Measurements from ENCODE around the gene IGFBP2.

IGFBP2 gene

DNA sequence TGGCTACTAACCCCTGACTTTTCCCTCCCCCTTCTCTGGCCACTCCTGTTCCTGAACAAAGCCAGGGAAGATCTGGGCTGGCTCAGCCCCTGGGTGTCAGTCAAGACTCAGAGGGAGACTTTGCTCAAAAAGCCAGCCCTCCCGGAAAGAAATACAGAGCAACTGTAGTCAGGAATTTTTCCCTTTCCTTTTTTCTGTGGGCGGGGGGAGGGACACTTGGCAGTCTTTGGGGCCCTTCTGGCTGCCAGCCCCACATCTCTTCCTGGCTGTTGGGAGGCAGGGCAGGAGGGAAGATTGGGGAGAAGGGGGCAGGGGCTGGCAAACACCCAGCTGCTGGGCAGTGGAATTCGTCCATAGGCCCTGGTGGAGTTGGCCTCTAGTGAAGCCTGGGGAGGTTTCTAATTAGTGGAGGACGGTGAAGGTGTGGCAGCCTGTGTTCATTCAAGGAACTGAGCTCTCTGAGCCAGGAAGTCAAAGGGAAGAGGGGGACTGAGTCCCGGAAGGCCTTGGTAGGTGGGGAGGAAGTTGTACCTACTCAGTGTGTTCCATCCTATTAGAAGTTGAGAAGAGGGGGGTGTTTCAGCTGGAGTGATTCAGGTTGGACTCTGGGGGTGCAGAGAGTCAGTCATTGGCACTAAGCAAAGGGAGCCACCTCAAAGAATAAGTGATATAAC, 10.9 kb downstream of the IGFBP2 start:
- Mint-ChIP-seq H3K27me3 (peaks cover 13% of the 10 kb centered on the region), H3K36me3 (ENCODE audit: low read depth) (no peaks in the 10 kb centered on the region), H3K27ac (no peak overlapping the region), H3K4me3 (no peak overlapping the region), H3K4me1 (no peaks in the 10 kb centered on the region), H3K9me3 (no peaks in the 10 kb centered on the region)
- no peak for ATAC-seq
- DNase-seq = no peak

DNA sequence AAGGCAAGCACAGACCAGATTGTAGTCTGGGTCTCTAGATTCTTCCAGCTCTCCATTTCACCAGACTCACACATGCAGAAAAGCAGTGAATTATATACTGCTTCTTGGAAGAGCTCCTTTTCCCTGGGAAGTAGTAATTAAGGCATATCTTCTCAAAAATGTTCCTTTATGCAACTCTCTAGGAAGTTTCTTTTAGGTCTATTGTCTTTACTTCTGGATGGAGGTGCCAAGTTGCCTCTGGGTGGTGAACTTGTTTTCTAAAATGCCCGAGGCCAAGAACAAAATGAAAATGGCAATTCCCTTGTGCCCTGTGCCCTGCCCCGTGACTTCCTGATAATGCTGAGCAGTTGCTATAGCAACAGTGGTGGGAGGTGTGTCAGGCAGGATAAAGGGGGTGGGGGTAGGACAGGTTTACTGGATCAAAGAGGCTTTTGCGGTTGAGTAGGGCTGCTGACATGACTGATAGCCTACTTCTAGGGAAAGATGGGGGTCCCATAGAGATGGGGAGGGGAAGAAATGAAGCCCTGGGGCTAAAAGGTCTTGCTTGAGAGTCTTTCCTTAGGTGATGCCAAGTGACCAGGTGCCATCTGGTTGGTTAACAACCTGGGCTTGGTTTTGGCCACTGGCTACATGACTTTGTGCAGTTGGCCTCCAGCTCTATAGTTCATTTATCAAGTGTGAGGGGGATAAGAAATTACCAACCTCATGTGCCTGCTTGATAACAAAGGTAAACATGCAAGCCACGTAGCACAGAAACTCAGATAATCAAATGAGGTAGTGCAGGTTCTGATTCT, 11.8 kb downstream of the IGFBP2 start:
- H3K27ac Mint-ChIP-seq = no peak overlapping the region
- H3K4me1 Mint-ChIP-seq = no peaks in the 10 kb centered on the region
- no peak for DNase-seq
- H3K27me3 Mint-ChIP-seq = peaks cover 8% of the 10 kb centered on the region
- H3K4me3 Mint-ChIP-seq = no peak overlapping the region
- no peak for ATAC-seq
- no peaks in the 10 kb centered on the region for H3K9me3 Mint-ChIP-seq
- no peaks in the 10 kb centered on the region for H3K36me3 Mint-ChIP-seq (ENCODE audit: low read depth)

- no peaks in the 10 kb centered on the region for H3K9me3 Mint-ChIP-seq
- no peaks in the 10 kb centered on the region for H3K36me3 Mint-ChIP-seq (ENCODE audit: low read depth)
- DNase-seq = no peak
- H3K4me1 Mint-ChIP-seq = no peaks in the 10 kb centered on the region
- ATAC-seq = no peak
- H3K4me3 Mint-ChIP-seq = no peak overlapping the region
- peaks cover 8% of the 10 kb centered on the region for H3K27me3 Mint-ChIP-seq
- H3K27ac Mint-ChIP-seq = no peak overlapping the region
Measured at GRCh38 chr2:216645636-216645950, 12.4 kb downstream of the IGFBP2 start.

GRCh38 chr2:216646116-216646515, 12.9 kb downstream of the IGFBP2 start:
- Mint-ChIP-seq H3K9me3 (no peaks in the 10 kb centered on the region), H3K27me3 (peaks cover 8% of the 10 kb centered on the region), H3K4me3 (no peak overlapping the region), H3K4me1 (no peaks in the 10 kb centered on the region), H3K27ac (no peak overlapping the region), H3K36me3 (ENCODE audit: low read depth) (no peaks in the 10 kb centered on the region)
- DNase-seq (no peak), ATAC-seq (no peak)

- Mint-ChIP-seq H3K36me3 (ENCODE audit: low read depth) (no peaks in the 10 kb centered on the region), H3K4me1 (peaks cover 4% of the 10 kb centered on the region), H3K9me3 (no peaks in the 10 kb centered on the region), H3K27ac (no peak overlapping the region), H3K4me3 (no peak overlapping the region), H3K27me3 (peaks cover 5% of the 10 kb centered on the region)
- DNase-seq (no peak), ATAC-seq (no peak)
Measured at GRCh38 chr2:216648105-216648504, 14.9 kb downstream of the IGFBP2 start.

GRCh38 chr2:216649574-216649973, 16.4 kb downstream of the IGFBP2 start:
- no peak for DNase-seq
- peaks cover 4% of the 10 kb centered on the region for H3K4me1 Mint-ChIP-seq
- H3K4me3 Mint-ChIP-seq = no peak overlapping the region
- peaks cover 5% of the 10 kb centered on the region for H3K27me3 Mint-ChIP-seq
- no peak overlapping the region for H3K27ac Mint-ChIP-seq
- no peaks in the 10 kb centered on the region for H3K9me3 Mint-ChIP-seq
- ATAC-seq = no peak
- no peaks in the 10 kb centered on the region for H3K36me3 Mint-ChIP-seq (ENCODE audit: low read depth)

- Mint-ChIP-seq H3K4me3 (no peak overlapping the region), H3K27ac (no peak overlapping the region), H3K9me3 (no peaks in the 10 kb centered on the region), H3K36me3 (ENCODE audit: low read depth) (no peaks in the 10 kb centered on the region), H3K27me3 (peaks cover 5% of the 10 kb centered on the region), H3K4me1 (peaks cover 4% of the 10 kb centered on the region)
- DNase-seq (no peak), ATAC-seq (no peak)
Measured at GRCh38 chr2:216650626-216651257, 17.5 kb downstream of the IGFBP2 start.

GRCh38 chr2:216651351-216651881, 18.2 kb downstream of the IGFBP2 start:
- DNase-seq (no peak), ATAC-seq (no peak)
- H3K27me3 Mint-ChIP-seq = peaks cover 3% of the 10 kb centered on the region
- H3K4me3 Mint-ChIP-seq = no peak overlapping the region
- H3K4me1 Mint-ChIP-seq = peaks cover 4% of the 10 kb centered on the region
- H3K36me3 Mint-ChIP-seq (ENCODE audit: low read depth) = no peaks in the 10 kb centered on the region
- peak overlapping the region; percentile 49 for H3K27ac Mint-ChIP-seq
- H3K9me3 Mint-ChIP-seq = no peaks in the 10 kb centered on the region

- peaks cover 4% of the 10 kb centered on the region for H3K4me1 Mint-ChIP-seq
- H3K27ac Mint-ChIP-seq = no peak overlapping the region
- DNase-seq (no peak), ATAC-seq (no peak)
- peaks cover 3% of the 10 kb centered on the region for H3K27me3 Mint-ChIP-seq
- no peaks in the 10 kb centered on the region for H3K36me3 Mint-ChIP-seq (ENCODE audit: low read depth)
- no peak overlapping the region for H3K4me3 Mint-ChIP-seq
- H3K9me3 Mint-ChIP-seq = no peaks in the 10 kb centered on the region
Measured at GRCh38 chr2:216652566-216652965, 19.3 kb downstream of the IGFBP2 start.

DNA sequence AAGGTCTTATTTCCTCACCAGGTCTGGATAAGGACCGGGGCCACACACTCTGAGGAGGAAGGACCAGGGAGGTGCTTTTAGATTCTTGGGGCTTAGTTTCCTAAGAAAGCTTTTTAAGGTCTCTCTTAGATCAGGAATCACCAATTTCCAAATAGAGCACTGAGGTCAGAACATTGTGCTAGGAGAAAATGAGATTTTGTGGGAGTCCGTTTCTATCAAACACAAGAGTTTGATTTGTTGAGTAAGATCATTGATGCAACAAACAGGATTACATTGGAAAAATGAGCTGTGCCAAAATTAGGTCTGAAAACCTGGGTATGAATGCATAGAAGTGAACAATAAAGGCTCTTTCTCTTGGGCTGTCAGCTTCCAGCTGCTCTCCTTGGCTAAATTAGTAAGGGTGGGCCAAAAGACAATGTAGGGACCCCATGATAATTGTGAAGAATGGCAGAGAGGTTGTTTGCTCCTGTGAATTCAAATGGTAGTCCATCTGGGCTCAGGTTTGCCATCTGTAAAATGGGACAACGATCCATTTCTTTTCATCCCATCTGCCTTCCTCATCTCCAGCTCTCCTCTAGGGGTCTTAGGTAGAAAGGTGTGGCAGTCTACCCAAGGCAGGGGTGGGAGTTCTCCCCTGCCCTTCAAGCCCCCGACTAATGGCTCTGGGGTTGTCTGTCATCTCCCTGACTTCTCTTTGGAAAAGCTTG, 20.0 kb downstream of the IGFBP2 start:
- H3K9me3 Mint-ChIP-seq = no peaks in the 10 kb centered on the region
- H3K36me3 Mint-ChIP-seq (ENCODE audit: low read depth) = no peaks in the 10 kb centered on the region
- no peak for ATAC-seq
- no peaks in the 10 kb centered on the region for H3K27me3 Mint-ChIP-seq
- H3K4me1 Mint-ChIP-seq = peaks cover 4% of the 10 kb centered on the region
- no peak overlapping the region for H3K4me3 Mint-ChIP-seq
- H3K27ac Mint-ChIP-seq = no peak overlapping the region
- DNase-seq = no peak

DNA sequence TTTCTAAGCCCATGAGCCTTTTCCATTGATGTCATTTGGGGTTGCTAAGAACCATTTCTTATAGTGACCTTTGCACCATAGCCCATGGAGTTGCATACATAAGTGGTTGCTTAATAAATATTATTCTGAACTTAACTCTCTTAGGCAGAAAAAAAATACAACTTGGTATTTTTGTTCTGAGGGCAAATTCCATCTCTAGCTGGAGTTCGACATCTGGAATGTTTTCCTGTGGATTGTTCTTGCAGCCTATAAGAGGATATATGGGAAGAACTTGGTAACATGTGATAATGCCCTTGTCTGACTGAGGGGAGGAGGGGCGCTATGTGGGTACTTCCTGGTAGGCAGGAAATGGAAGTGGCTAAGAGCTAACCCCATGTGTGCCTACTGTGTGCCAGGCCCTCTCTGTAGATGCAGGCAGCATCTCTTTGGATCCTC, 20.7 kb downstream of the IGFBP2 start:
- H3K27ac Mint-ChIP-seq = no peak overlapping the region
- H3K36me3 Mint-ChIP-seq (ENCODE audit: low read depth) = no peaks in the 10 kb centered on the region
- DNase-seq (no peak), ATAC-seq (no peak)
- H3K4me1 Mint-ChIP-seq = peaks cover 4% of the 10 kb centered on the region
- H3K9me3 Mint-ChIP-seq = no peaks in the 10 kb centered on the region
- H3K4me3 Mint-ChIP-seq = no peak overlapping the region
- no peaks in the 10 kb centered on the region for H3K27me3 Mint-ChIP-seq

DNA sequence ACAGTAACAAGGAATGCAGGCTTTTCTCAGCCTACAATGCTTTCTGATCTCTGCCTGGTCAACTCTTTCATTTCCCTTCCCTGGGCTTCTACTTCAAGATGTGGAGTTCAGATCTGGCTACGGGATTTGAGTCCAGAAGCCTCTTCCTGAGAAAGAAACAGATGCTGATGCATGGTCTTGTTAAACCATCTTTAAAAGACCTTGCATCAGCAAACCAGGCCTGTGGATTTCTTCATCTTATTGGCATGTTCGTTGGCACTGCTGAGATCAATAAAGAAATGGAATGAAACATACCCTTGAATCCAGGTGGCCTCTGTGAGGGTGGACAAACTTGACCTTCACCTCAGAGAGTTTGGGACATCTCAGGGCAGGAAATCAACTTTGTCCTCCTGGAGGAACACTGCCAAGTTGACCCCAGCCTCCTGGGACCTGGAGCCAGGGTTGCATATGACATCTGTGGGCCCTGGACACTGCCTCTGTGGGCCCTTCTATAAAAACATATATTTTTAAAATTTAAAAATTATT, 21.4 kb downstream of the IGFBP2 start:
- no peak for ATAC-seq
- no peaks in the 10 kb centered on the region for H3K27me3 Mint-ChIP-seq
- H3K4me1 Mint-ChIP-seq = peaks cover 4% of the 10 kb centered on the region
- no peaks in the 10 kb centered on the region for H3K9me3 Mint-ChIP-seq
- no peak overlapping the region for H3K27ac Mint-ChIP-seq
- no peak overlapping the region for H3K4me3 Mint-ChIP-seq
- no peak for DNase-seq
- no peaks in the 10 kb centered on the region for H3K36me3 Mint-ChIP-seq (ENCODE audit: low read depth)

- DNase-seq = no peak
- Mint-ChIP-seq H3K4me3 (no peak overlapping the region), H3K27ac (no peak overlapping the region), H3K36me3 (ENCODE audit: low read depth) (no peaks in the 10 kb centered on the region), H3K9me3 (no peaks in the 10 kb centered on the region), H3K4me1 (no peaks in the 10 kb centered on the region), H3K27me3 (no peaks in the 10 kb centered on the region)
- no peak for ATAC-seq
Measured at GRCh38 chr2:216657086-216657855, 24.1 kb downstream of the IGFBP2 start.

DNA sequence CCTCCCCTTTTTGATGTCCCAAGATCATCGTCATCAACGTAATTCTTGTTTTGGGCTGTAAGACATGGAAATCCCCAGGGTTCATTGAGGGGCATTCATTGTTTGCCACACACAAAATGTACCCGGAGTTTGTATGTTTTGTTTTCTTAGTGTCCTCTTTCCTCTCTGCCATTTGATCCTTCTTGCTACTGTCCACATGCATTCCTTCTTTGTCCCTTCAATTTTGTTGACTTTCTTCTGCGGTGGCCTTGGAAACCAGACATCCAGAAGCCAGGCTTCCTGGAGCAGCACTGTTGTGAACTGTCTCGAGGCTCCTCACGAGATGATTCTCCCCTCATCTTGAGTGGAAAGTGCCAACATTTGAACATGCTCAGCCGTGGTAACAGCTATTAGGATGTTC, 24.8 kb downstream of the IGFBP2 start:
- no peak overlapping the region for H3K27ac Mint-ChIP-seq
- H3K4me3 Mint-ChIP-seq = no peak overlapping the region
- no peaks in the 10 kb centered on the region for H3K27me3 Mint-ChIP-seq
- ATAC-seq = no peak
- H3K36me3 Mint-ChIP-seq (ENCODE audit: low read depth) = no peaks in the 10 kb centered on the region
- H3K4me1 Mint-ChIP-seq = no peaks in the 10 kb centered on the region
- DNase-seq = no peak
- no peaks in the 10 kb centered on the region for H3K9me3 Mint-ChIP-seq

Data from activated naive CD8-positive, alpha-beta T cell treated with anti-CD3 and anti-CD28 coated beads, Interleukin-2, amount 50 U/mL, for 24 hours (primary cell).